Measurements from ENCODE around the gene TACC2. TPM values are rescaled to one million over a fixed set of nuclear protein-coding genes. Genes with fewer than 3 reads are reported as not detected.

Gene TACC2
- total and polyA plus RNA-seq, 2 donors (not counting 3 experiments of a cell fraction or from before 2014, with no cell fraction given) = 14.4 to 46.2 TPM

GRCh38 chr10:122087436-122087835 is 98.5 kb downstream of the TACC2 start:
- ChIA-PET CTCF (interaction anchor here (1.8 kb wide), 1 partner anchor 33 kb away, joined by 7 read pairs; no protein-coding TSS in a partner anchor), POLR2A (no interaction called here)
- H2AFZ ChIP-seq (ENCODE audit: low read depth, low read length) = no peak overlapping the region
- no peak overlapping the region for H3K27ac ChIP-seq (ENCODE audit: insufficient read depth, low read depth, low read length)
- DNase-seq (ENCODE audit: low read depth, low spot score) (no peak), FAIRE-seq (no peak)
- intact Hi-C loops (cut with micrococcal nuclease) (no loop called here), dilution Hi-C loops (cut with MboI; ENCODE audit: extremely low pct_ligation_motif_present, low sequenced_read_pairs) (no loop called here)
- BruUV-seq (replicated peaks) = no TSS peak
- no peak overlapping the region for H3K9ac ChIP-seq (replicated peaks; ENCODE audit: extremely low read depth, insufficient read depth, low read length)
- H3K4me3 ChIP-seq (replicated peaks in 1 of 3; ENCODE audit: insufficient read depth in 1 of 3, low read depth in 1 of 3, low read length in 3 of 3) = no peak overlapping the region
- no peaks in the 10 kb centered on the region for H4K20me1 ChIP-seq (replicated peaks; ENCODE audit: control insufficient read depth, extremely low read depth, insufficient read depth, low read length)
- H3K9me1 ChIP-seq (replicated peaks; ENCODE audit: control insufficient read depth, extremely low read depth, insufficient read depth, low read length) = no peaks in the 10 kb centered on the region
- no peaks in the 10 kb centered on the region for H3K9me3 ChIP-seq (replicated peaks; ENCODE audit: control insufficient read depth, insufficient read depth, low read length)
- TF ChIP-seq POLR2A (IDR thresholded peaks at IDR 0.05; ENCODE audit: low read depth, low read length) (no peak), CTCF (IDR thresholded peaks at IDR 0.05; ENCODE audit: extremely low read depth in 1 of 2, insufficient read depth in 1 of 2, low read depth in 1 of 2, low read length in 2 of 2) (no peak), MAX (IDR thresholded peaks at IDR 0.05; ENCODE audit: insufficient read depth, insufficient read length) (no peak), GATA2 (IDR thresholded peaks at IDR 0.05; ENCODE audit: insufficient read depth, insufficient read length, low read depth, low read length) (no peak), FOS (IDR thresholded peaks at IDR 0.05; ENCODE audit: borderline replicate concordance, insufficient read depth, low read length) (no peak), POLR2AphosphoS5 (IDR thresholded peaks at IDR 0.05; ENCODE audit: insufficient read depth, low read depth, low read length) (no peak), EZH2 (IDR thresholded peaks at IDR 0.05; ENCODE audit: borderline replicate concordance, low read depth, low read length, severe bottlenecking) (no peak), MYC (IDR thresholded peaks at IDR 0.05; ENCODE audit: low read depth, low read length) (no peak), JUN (IDR thresholded peaks at IDR 0.05; ENCODE audit: borderline replicate concordance, insufficient read depth, insufficient read length, low read depth) (no peak)
- peaks cover under 1 to 14% of the 10 kb centered on the region in 2 experiments for H3K27me3 ChIP-seq (ENCODE audit: control insufficient read depth in 2 of 2, insufficient read depth in 2 of 2, low read length in 2 of 2)
- no peak overlapping the region for H3K4me2 ChIP-seq (ENCODE audit: insufficient read depth, low read length)
- no peaks in the 10 kb centered on the region for H3K36me3 ChIP-seq (ENCODE audit: control insufficient read depth in 2 of 2, extremely low read depth in 1 of 2, insufficient read depth in 2 of 2, low read length in 2 of 2)
- no peaks in the 10 kb centered on the region for H3K79me2 ChIP-seq (ENCODE audit: control insufficient read depth, insufficient read depth, low read length)
- no peaks in the 10 kb centered on the region for H3K4me1 ChIP-seq (ENCODE audit: control insufficient read depth, extremely low read depth, insufficient read depth, low read length)
